ENCODE data around the gene ACACA. TPM values are rescaled to one million over a fixed set of nuclear protein-coding genes. Genes with fewer than 3 reads are reported as not detected.

The ACACA gene
- total RNA-seq, 1 experiment from 2014 or later: 33.0 TPM

DNA sequence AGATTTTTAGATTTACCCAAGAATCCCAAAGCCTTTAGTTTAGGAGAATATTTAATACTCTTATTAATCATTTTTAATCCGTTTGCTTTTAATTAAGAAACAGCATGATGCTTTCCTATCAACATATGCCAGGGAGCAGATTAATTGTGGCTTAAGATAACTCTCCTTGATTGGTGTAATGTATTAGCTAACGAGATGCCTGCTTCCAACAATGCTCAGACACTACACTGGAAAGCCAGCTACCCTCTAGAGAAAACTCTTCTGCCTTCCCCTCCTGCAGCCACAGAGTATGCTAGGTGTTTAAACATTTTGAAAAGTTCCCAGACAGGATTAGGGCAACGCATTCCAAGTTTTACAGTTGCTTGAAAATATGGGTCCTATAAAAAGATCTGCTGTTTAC, 315.7 kb downstream of the ACACA start:
- H3K79me2 ChIP-seq (ENCODE audit: low read length): no peaks in the 10 kb centered on the region
- H3F3A ChIP-seq (ENCODE audit: low read length, unreplicated experiment): no peaks in the 10 kb centered on the region
- H3K4me2 ChIP-seq (ENCODE audit: low read length): no peak overlapping the region
- no peaks in the 10 kb centered on the region for H3K9me3 ChIP-seq (ENCODE audit: low read length)
- TF ChIP-seq EZH2phosphoT487 (IDR thresholded peaks at IDR 0.05; ENCODE audit: borderline replicate concordance, low read length): no peak
- TF ChIP-seq CTCF (conservative IDR thresholded peaks at IDR 0.05; ENCODE audit: low read depth, low read length): no peak
- no peak for TF ChIP-seq EZH2 (IDR thresholded peaks at IDR 0.05; ENCODE audit: low read length, unreplicated experiment)
- no peak overlapping the region for H3K9ac ChIP-seq (ENCODE audit: low read length)
- peaks cover 14% of the 10 kb centered on the region; the same call in 1 of the 2 replicates for H3K36me3 ChIP-seq (ENCODE audit: low read depth, low read length)
- no peak overlapping the region for H3K27ac ChIP-seq (ENCODE audit: low read length)
- no peak overlapping the region for H2AFZ ChIP-seq (ENCODE audit: low read length)
- no TSS peak for BruUV-seq (replicated peaks)
- DNase-seq (no peak), ATAC-seq (no peak)
- no peaks in the 10 kb centered on the region for H3K27me3 ChIP-seq (ENCODE audit: low read length)
- no peaks in the 10 kb centered on the region for H3K9me2 ChIP-seq (replicated peaks; ENCODE audit: low read length)
- H4K20me1 ChIP-seq (ENCODE audit: low read length): no peaks in the 10 kb centered on the region
- POLR2A ChIA-PET (ENCODE audit: unreplicated experiment): no interaction called here
- no peaks in the 10 kb centered on the region for H3K4me1 ChIP-seq (ENCODE audit: insufficient read depth, low read length)
- no peak overlapping the region for H3K4me3 ChIP-seq (ENCODE audit: low read length)
- intact Hi-C loops (cut with micrococcal nuclease): no loop called here
- CTCF ChIA-PET: no interaction called here

GRCh38 chr17:37089956-37090355, 316.7 kb downstream of the ACACA start:
- Histone ChIP-seq H3K4me1 (ENCODE audit: insufficient read depth, low read length) (no peaks in the 10 kb centered on the region), H3K27ac (ENCODE audit: low read length) (no peak overlapping the region), H3K4me3 (ENCODE audit: low read length) (no peak overlapping the region), H2AFZ (ENCODE audit: low read length) (no peak overlapping the region), H3K79me2 (ENCODE audit: low read length) (no peaks in the 10 kb centered on the region), H3K9me2 (replicated peaks; ENCODE audit: low read length) (no peaks in the 10 kb centered on the region), H3K36me3 (ENCODE audit: low read depth, low read length) (peaks cover 17% of the 10 kb centered on the region; the same call in 1 of the 2 replicates), H3K9ac (ENCODE audit: low read length) (no peak overlapping the region), H3K4me2 (ENCODE audit: low read length) (no peak overlapping the region), H3K27me3 (ENCODE audit: low read length) (no peaks in the 10 kb centered on the region), H3F3A (ENCODE audit: low read length, unreplicated experiment) (no peaks in the 10 kb centered on the region), H4K20me1 (ENCODE audit: low read length) (no peaks in the 10 kb centered on the region), H3K9me3 (ENCODE audit: low read length) (no peaks in the 10 kb centered on the region)
- no peak for TF ChIP-seq EZH2 (IDR thresholded peaks at IDR 0.05; ENCODE audit: low read length, unreplicated experiment)
- no peak for TF ChIP-seq CTCF (conservative IDR thresholded peaks at IDR 0.05; ENCODE audit: low read depth, low read length)
- POLR2A ChIA-PET (ENCODE audit: unreplicated experiment): no interaction called here
- DNase-seq (no peak), ATAC-seq (no peak)
- no TSS peak for BruUV-seq (replicated peaks)
- intact Hi-C loops (cut with micrococcal nuclease): no loop called here
- CTCF ChIA-PET: no interaction called here

DNA sequence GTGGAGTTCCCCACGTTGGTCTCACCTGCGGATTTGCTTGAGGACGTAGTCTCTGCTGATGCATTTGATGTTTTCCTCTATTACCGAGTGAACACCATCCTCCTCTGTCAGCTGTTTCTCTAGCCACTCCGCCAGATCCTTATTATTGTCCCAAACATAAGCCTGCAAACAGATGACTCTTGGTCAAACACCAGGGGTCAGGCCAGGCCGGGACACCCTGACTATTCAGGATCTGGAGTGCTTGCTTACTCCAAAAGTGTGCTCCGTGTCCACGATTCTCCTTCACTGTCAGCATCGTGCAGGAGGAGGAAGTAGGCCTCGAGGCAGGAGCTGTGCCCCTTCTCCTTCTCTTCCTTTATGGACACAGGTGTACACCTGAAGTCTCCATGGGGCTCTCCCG, 317.7 kb downstream of the ACACA start:
- CTCF ChIA-PET: no interaction called here

More for the DNA sequence above, 317.7 kb downstream of the ACACA start:
- TF ChIP-seq CTCF (conservative IDR thresholded peaks at IDR 0.05; ENCODE audit: low read depth, low read length) (no peak), EZH2 (IDR thresholded peaks at IDR 0.05; ENCODE audit: low read length, unreplicated experiment) (no peak), EZH2phosphoT487 (IDR thresholded peaks at IDR 0.05; ENCODE audit: borderline replicate concordance, low read length) (no peak)
- H3K9ac ChIP-seq (ENCODE audit: low read length): no peak overlapping the region
- H3K27ac ChIP-seq (ENCODE audit: low read length): no peak overlapping the region
- no peak for DNase-seq
- intact Hi-C loops (cut with micrococcal nuclease): no loop called here
- BruUV-seq (replicated peaks): no TSS peak
- no peak for ATAC-seq
- H2AFZ ChIP-seq (ENCODE audit: low read length): no peak overlapping the region
- H3K4me2 ChIP-seq (ENCODE audit: low read length): no peak overlapping the region
- H3K4me1 ChIP-seq (ENCODE audit: insufficient read depth, low read length): no peaks in the 10 kb centered on the region
- H4K20me1 ChIP-seq (ENCODE audit: low read length): no peaks in the 10 kb centered on the region
- no peaks in the 10 kb centered on the region for H3K79me2 ChIP-seq (ENCODE audit: low read length)
- no peaks in the 10 kb centered on the region for H3K9me2 ChIP-seq (replicated peaks; ENCODE audit: low read length)
- H3F3A ChIP-seq (ENCODE audit: low read length, unreplicated experiment): no peaks in the 10 kb centered on the region
- no peaks in the 10 kb centered on the region for H3K9me3 ChIP-seq (ENCODE audit: low read length)
- no peak overlapping the region for H3K4me3 ChIP-seq (ENCODE audit: low read length)
- H3K27me3 ChIP-seq (ENCODE audit: low read length): no peaks in the 10 kb centered on the region
- H3K36me3 ChIP-seq (ENCODE audit: low read depth, low read length): peaks cover 13% of the 10 kb centered on the region; the same call in 1 of the 2 replicates
- POLR2A ChIA-PET (ENCODE audit: unreplicated experiment): no interaction called here
